Measurements from ENCODE around the gene CACNA1I. TPM values are rescaled to one million over a fixed set of nuclear protein-coding genes. Genes with fewer than 3 reads are reported as not detected.

CACNA1I gene
- total RNA-seq, 2 experiments from 2014 or later: 8.4 to 9.3 TPM

GRCh38 chr22:39627208-39627607, 56.7 kb downstream of the CACNA1I start:
- Mint-ChIP-seq H3K9me3 (no peaks in the 10 kb centered on the region), H3K36me3 (ENCODE audit: low read depth) (no peaks in the 10 kb centered on the region), H3K27me3 (peaks cover 3% of the 10 kb centered on the region), H3K4me1 (peaks cover 9% of the 10 kb centered on the region), H3K4me3 (no peak overlapping the region), H3K27ac (no peak overlapping the region)
- CTCF ChIA-PET: no interaction called here
- DNase-seq: no peak
- POLR2A ChIA-PET: no interaction called here

DNA sequence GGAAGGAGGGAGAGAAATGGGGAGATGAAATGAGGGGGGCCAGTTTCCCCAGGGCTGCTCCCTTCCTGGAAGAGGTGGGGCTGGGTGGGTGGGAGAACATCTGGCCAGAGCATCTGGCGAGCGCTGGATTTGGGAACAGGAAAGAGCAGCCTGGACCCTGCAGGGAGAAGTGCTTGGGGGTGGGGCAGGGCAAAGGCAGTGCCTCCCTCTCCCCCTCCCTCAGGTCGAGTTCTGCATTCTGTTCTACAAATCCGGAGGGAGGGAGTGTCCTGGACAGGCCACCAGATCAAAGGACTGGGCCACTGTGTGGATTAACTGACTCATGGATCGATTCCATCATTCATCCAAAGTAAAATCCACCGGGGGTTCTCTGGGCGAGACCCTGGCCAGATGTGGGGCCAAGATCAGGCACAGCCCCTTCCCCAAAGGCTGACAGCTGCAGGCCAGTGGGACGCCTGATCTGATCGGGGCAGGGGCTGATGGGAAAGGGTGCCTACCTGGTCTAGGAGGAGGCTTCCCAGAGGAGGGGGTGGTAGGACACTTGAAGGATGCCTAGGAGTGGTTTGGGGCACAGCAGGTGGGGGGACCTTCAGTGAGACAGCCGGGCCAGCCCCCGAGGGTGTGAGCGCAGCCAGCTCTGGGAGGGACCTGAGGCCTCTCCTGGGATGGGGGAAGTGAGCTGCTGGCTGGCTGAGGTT, 57.5 kb downstream of the CACNA1I start:
- Mint-ChIP-seq H3K27ac (no peak overlapping the region), H3K4me1 (peaks cover 9% of the 10 kb centered on the region), H3K36me3 (ENCODE audit: low read depth) (no peaks in the 10 kb centered on the region), H3K27me3 (peaks cover 3% of the 10 kb centered on the region), H3K9me3 (no peaks in the 10 kb centered on the region), H3K4me3 (no peak overlapping the region)
- ChIA-PET POLR2A (no interaction called here), CTCF (interaction anchor here (1.2 kb wide), 1 partner anchor 12 kb away, joined by 3 read pairs; no protein-coding TSS in a partner anchor)
- DNase-seq: no peak

- H3K27me3 Mint-ChIP-seq: peaks cover 3% of the 10 kb centered on the region
- ChIA-PET POLR2A (no interaction called here), CTCF (interaction anchor here (0.7 to 1.2 kb wide), 2 partner anchors 13 to 396 kb away, joined by 3 read pairs; no protein-coding TSS in a partner anchor)
- H3K9me3 Mint-ChIP-seq: no peaks in the 10 kb centered on the region
- H3K4me1 Mint-ChIP-seq: peaks cover 9% of the 10 kb centered on the region
- H3K4me3 Mint-ChIP-seq: no peak overlapping the region
- no peak overlapping the region for H3K27ac Mint-ChIP-seq
- DNase-seq: no peak
- H3K36me3 Mint-ChIP-seq (ENCODE audit: low read depth): no peaks in the 10 kb centered on the region
These were observed 58.1 kb downstream of the CACNA1I start for GRCh38 chr22:39628563-39629080.

- no peak overlapping the region for H3K27ac Mint-ChIP-seq
- DNase-seq: no peak
- peaks cover 3% of the 10 kb centered on the region for H3K27me3 Mint-ChIP-seq
- no peak overlapping the region for H3K4me3 Mint-ChIP-seq
- H3K4me1 Mint-ChIP-seq: peaks cover 12% of the 10 kb centered on the region
- no peaks in the 10 kb centered on the region for H3K9me3 Mint-ChIP-seq
- no peaks in the 10 kb centered on the region for H3K36me3 Mint-ChIP-seq (ENCODE audit: low read depth)
- POLR2A ChIA-PET: no interaction called here
- CTCF ChIA-PET: no interaction called here
These were observed 59.3 kb downstream of the CACNA1I start for GRCh38 chr22:39629851-39630250.

- ChIA-PET POLR2A (no interaction called here), CTCF (interaction anchor here (0.6 kb wide), 1 partner anchor 745 kb away, joined by 4 read pairs; no protein-coding TSS in a partner anchor)
- H3K27ac Mint-ChIP-seq: no peak overlapping the region
- no peak overlapping the region for H3K4me3 Mint-ChIP-seq
- H3K36me3 Mint-ChIP-seq (ENCODE audit: low read depth): no peaks in the 10 kb centered on the region
- no peaks in the 10 kb centered on the region for H3K9me3 Mint-ChIP-seq
- no peak for DNase-seq
- H3K4me1 Mint-ChIP-seq: peaks cover 14% of the 10 kb centered on the region
- H3K27me3 Mint-ChIP-seq: peaks cover 3% of the 10 kb centered on the region
These were observed 60.2 kb downstream of the CACNA1I start for GRCh38 chr22:39630721-39631120.

- H3K27ac Mint-ChIP-seq: no peak overlapping the region
- H3K4me3 Mint-ChIP-seq: no peak overlapping the region
- no peaks in the 10 kb centered on the region for H3K27me3 Mint-ChIP-seq
- DNase-seq: no peak
- no peaks in the 10 kb centered on the region for H3K36me3 Mint-ChIP-seq (ENCODE audit: low read depth)
- H3K9me3 Mint-ChIP-seq: no peaks in the 10 kb centered on the region
- H3K4me1 Mint-ChIP-seq: peaks cover 14% of the 10 kb centered on the region
- ChIA-PET CTCF (no interaction called here), POLR2A (no interaction called here)
These were observed 61.1 kb downstream of the CACNA1I start for GRCh38 chr22:39631381-39632286.

GRCh38 chr22:39634530-39635405, 64.2 kb downstream of the CACNA1I start:
- DNase-seq: no peak
- no peaks in the 10 kb centered on the region for H3K36me3 Mint-ChIP-seq (ENCODE audit: low read depth)
- H3K4me1 Mint-ChIP-seq: peaks cover 12% of the 10 kb centered on the region
- ChIA-PET CTCF (interaction anchor here (0.6 to 1.1 kb wide), 3 partner anchors 10 to 221 kb away, joined by 3 to 6 read pairs (median 4); no protein-coding TSS in a partner anchor), POLR2A (no interaction called here)
- H3K27ac Mint-ChIP-seq: no peak overlapping the region
- H3K4me3 Mint-ChIP-seq: no peak overlapping the region
- no peaks in the 10 kb centered on the region for H3K9me3 Mint-ChIP-seq
- peaks cover 2% of the 10 kb centered on the region for H3K27me3 Mint-ChIP-seq

- ChIA-PET CTCF (interaction anchor here (1.1 kb wide), 1 partner anchor 28 kb away, joined by 6 read pairs; no protein-coding TSS in a partner anchor), POLR2A (no interaction called here)
- Mint-ChIP-seq H3K9me3 (no peaks in the 10 kb centered on the region), H3K27me3 (peaks cover 3% of the 10 kb centered on the region), H3K4me1 (peaks cover 12% of the 10 kb centered on the region), H3K36me3 (ENCODE audit: low read depth) (no peaks in the 10 kb centered on the region), H3K27ac (no peak overlapping the region), H3K4me3 (no peak overlapping the region)
- no peak for DNase-seq
These were observed 65.2 kb downstream of the CACNA1I start for GRCh38 chr22:39635719-39636118.

DNA sequence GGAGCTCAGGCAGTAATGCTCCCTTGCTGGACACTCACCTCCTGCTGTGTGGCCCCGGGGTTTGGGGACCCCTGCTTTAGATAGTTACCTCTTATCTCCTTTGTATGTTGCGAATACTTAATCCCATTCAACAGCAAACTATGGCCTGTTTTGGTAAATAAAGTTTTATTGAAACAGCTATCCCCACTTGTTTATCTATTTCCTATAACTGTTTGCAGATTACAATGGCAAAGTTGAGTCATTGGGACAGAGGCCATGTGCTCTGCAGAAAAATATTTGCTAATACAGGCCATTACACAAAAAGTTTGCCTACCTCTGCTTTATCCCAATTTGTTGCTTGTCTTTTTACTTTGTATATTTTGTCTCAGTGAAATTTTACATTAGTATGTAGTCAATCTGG, 68.4 kb downstream of the CACNA1I start:
- H3K9me3 Mint-ChIP-seq: no peaks in the 10 kb centered on the region
- CTCF ChIA-PET: interaction anchor here (0.6 kb wide), 1 partner anchor 564 kb away, joined by 4 read pairs; no protein-coding TSS in a partner anchor
- H3K4me1 Mint-ChIP-seq: peaks cover 7% of the 10 kb centered on the region
- H3K4me3 Mint-ChIP-seq: no peak overlapping the region
- POLR2A ChIA-PET: no interaction called here
- no peak overlapping the region for H3K27ac Mint-ChIP-seq
- no peaks in the 10 kb centered on the region for H3K36me3 Mint-ChIP-seq (ENCODE audit: low read depth)
- peaks cover 3% of the 10 kb centered on the region for H3K27me3 Mint-ChIP-seq
- no peak for DNase-seq

DNA sequence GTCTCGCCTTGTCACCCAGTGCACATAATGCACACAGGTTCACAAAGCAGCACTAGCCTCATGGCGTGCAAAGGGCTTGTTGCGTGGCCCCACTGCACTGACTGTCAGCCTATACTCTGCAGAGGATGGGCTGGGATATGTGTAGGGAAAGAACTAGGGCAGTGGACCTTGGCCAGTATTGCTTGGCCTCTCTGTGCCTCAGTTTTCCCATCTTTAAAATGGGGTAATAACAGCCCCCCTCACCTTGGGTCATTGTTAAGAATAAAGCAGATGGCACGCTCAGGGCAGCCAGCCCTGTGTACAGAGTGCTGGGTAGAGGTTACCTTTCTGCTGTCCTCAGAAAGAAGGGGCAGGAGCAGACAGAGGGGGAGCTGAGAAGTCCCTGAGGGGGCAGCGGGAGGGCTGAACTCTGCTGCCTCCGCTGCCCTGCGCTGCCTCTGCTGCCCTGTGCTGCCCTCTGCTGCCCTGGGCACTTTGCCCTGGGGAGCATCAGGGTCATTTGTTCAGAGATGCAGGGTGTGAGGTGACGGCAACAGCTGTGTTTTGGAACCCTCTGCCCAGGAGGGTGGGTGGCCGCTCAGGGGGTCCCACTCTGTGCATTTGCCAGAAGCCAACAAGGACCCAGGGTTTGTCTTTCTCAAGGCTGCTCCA, 71.2 kb downstream of the CACNA1I start:
- ChIA-PET CTCF (interaction anchor here (0.9 kb wide), 1 partner anchor 20 kb away, joined by 3 read pairs; no protein-coding TSS in a partner anchor), POLR2A (no interaction called here)
- H3K27ac Mint-ChIP-seq: no peak overlapping the region
- H3K9me3 Mint-ChIP-seq: no peaks in the 10 kb centered on the region
- no peak for DNase-seq
- peaks cover 3% of the 10 kb centered on the region for H3K27me3 Mint-ChIP-seq
- H3K36me3 Mint-ChIP-seq (ENCODE audit: low read depth): no peaks in the 10 kb centered on the region
- H3K4me1 Mint-ChIP-seq: no peaks in the 10 kb centered on the region
- no peak overlapping the region for H3K4me3 Mint-ChIP-seq

- Mint-ChIP-seq H3K27me3 (peaks cover 3% of the 10 kb centered on the region), H3K36me3 (ENCODE audit: low read depth) (no peaks in the 10 kb centered on the region), H3K27ac (no peak overlapping the region), H3K9me3 (no peaks in the 10 kb centered on the region), H3K4me1 (no peaks in the 10 kb centered on the region), H3K4me3 (no peak overlapping the region)
- ChIA-PET CTCF (interaction anchor here (1.0 kb wide), 1 partner anchor 290 kb away, joined by 3 read pairs; no protein-coding TSS in a partner anchor), POLR2A (no interaction called here)
- no peak for DNase-seq
These were observed 72.9 kb downstream of the CACNA1I start for GRCh38 chr22:39643311-39644083.
